HFFc6 (cell line): ENCODE data around the gene NLRP3. TPM values are rescaled to one million over a fixed set of nuclear protein-coding genes. Genes with fewer than 3 reads are reported as not detected.
A peak's percentile ranks its signal among the peaks of the same experiment; 100 is the strongest.

Experiments used
- DNase-seq: peaks from one replicate; pipeline ENCODE4 v3.0.0-alpha.2; 2018
- H3K27ac Mint-ChIP-seq: 2 replicates; pipeline ENCODE4 v1.8.0; 2020; ENCODE audit warnings: mild to moderate bottlenecking, mixed read lengths
- H3K27me3 Mint-ChIP-seq: 2 replicates; pipeline ENCODE4 v1.8.0; 2021; ENCODE audit warnings: mild to moderate bottlenecking, moderate library complexity, mixed read lengths; ENCODE audit not compliant: insufficient read depth
- H3K36me3 Mint-ChIP-seq: 2 replicates; pipeline ENCODE4 v1.8.0; 2021; ENCODE audit warnings: low read depth, mixed read lengths
- H3K4me1 Mint-ChIP-seq: 2 replicates; pipeline ENCODE4 v1.8.0; 2020; ENCODE audit warnings: low read depth, mixed read lengths
- H3K4me3 Mint-ChIP-seq: 2 replicates; pipeline ENCODE4 v1.8.0; 2020; ENCODE audit warnings: mild to moderate bottlenecking, moderate library complexity, mixed read lengths
- H3K9me3 Mint-ChIP-seq: 2 replicates; pipeline ENCODE4 v1.8.0; 2020; ENCODE audit warnings: mild to moderate bottlenecking, mixed read lengths
- CTCF ChIP-seq: fragments of 200-600 bp; sonication (generic); IDR thresholded peaks from 2 replicates; pipeline ENCODE4 v1.5.0; 2021; ENCODE audit warnings: antibody characterized with exemption, mild to moderate bottlenecking
- total RNA-seq, 6 experiments: library from RNA; stranded (reverse); fragmentation: NEBNext Ultra II Directional; extraction: Animal tissue kit (Norgen Biotek cat#: 25700); gene quantifications; 2 replicates in 1 of 6; 3 replicates in 5 of 6; pipeline ENCODE4 v1.2.3, GENCODE V29; 2021

Gene NLRP3
- total RNA-seq, 6 experiments from 2014 or later, result 0.33 to 5.2 (median 4.3) TPM

- no peaks in the 10 kb centered on the region for H3K9me3 Mint-ChIP-seq
- H3K27ac Mint-ChIP-seq, result no peak overlapping the region; the same call in 1 of the 2 replicates
- no peak for TF ChIP-seq CTCF
- no peaks in the 10 kb centered on the region for H3K36me3 Mint-ChIP-seq
- DNase-seq, result no peak
- peak overlapping the region; percentile 51; the same call in 1 of the 2 replicates for H3K4me3 Mint-ChIP-seq
- peaks cover 56% of the 10 kb centered on the region; the same call in 1 of the 2 replicates for H3K4me1 Mint-ChIP-seq
- H3K27me3 Mint-ChIP-seq, result peaks cover 10% of the 10 kb centered on the region
Measured at GRCh38 chr1:247408100-247408499, 7.9 kb upstream of the NLRP3 start.

DNA sequence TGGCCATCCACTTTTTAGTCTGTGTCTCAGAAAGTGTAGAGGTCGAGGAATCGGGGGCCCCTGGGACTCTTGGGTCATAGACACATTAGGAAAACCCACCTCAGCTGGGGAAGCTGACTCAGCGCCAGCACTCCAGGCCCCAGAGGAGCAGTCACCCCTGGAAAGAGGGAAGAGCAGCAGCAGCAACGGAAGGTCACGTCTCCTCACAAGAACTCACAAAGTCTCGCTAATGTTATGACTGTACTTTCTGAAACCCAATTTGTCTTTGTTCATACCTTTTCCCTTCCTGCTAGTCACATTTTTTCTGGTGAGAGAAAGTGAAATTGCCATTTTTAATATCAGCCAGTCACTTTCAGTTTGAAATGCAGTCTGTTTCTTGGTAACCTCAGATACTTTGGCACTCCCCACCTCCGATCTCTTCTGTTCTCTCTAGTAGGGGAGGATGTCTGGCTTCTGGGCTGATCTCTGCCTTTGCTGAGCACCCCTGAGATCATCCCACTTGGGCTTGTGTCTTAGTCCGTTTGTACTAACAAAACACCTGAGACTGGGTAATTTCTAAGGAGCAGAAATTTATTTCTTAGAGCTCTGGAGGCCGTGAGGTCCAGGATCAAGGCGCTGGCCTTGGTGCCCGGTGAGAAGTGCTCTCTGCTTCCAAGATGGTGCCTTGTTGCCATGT, 6.0 kb upstream of the NLRP3 start:
- TF ChIP-seq CTCF, result no peak
- H3K9me3 Mint-ChIP-seq, result no peaks in the 10 kb centered on the region
- H3K36me3 Mint-ChIP-seq, result no peaks in the 10 kb centered on the region
- peaks cover 50% of the 10 kb centered on the region; the same call in 1 of the 2 replicates for H3K4me1 Mint-ChIP-seq
- H3K4me3 Mint-ChIP-seq, result peak overlapping the region; percentile 76; the same call in 1 of the 2 replicates
- peak overlapping the region; percentile 4; the same call in 1 of the 2 replicates for H3K27ac Mint-ChIP-seq
- no peak for DNase-seq
- peaks cover 3% of the 10 kb centered on the region; the same call in 1 of the 2 replicates for H3K27me3 Mint-ChIP-seq

DNA sequence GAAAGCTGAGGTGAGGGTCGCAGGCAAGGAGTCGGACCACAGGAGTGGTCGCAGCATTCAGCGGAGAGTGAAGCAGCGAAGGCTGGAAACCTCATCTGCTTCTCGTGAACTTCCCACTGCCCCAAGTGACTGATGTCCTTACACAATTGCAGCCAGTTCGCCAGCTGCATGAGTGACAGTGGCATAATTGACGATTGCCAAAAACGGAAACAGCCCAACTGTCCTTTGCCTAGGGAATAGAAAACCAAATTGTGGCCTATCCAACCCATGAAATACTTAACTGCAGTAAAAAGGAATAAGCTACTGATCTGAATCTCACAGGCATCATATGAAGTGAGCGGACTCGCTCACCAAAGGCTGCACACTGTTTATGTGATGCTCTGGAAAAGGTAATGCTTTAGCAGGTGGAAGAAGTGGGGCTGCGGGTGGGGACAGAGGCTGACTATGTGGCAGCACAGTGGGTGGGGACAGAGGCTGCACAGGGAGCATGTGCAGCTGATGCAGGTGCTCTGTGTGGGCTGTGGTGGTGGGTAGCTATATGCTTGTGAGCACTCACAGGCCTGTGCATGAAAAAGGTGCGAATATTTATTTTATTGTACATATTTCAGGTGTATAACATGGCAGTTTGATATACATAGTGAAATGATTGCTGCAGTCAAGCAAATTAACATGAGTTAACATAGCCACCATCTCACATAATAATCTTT, 4.2 kb upstream of the NLRP3 start:
- peaks cover 5% of the 10 kb centered on the region for H3K27me3 Mint-ChIP-seq
- H3K4me1 Mint-ChIP-seq, result peaks cover 65% of the 10 kb centered on the region; the same call in 1 of the 2 replicates
- no peak overlapping the region for H3K27ac Mint-ChIP-seq
- no peak for DNase-seq
- H3K9me3 Mint-ChIP-seq, result no peaks in the 10 kb centered on the region
- H3K36me3 Mint-ChIP-seq, result no peaks in the 10 kb centered on the region
- H3K4me3 Mint-ChIP-seq, result no peak overlapping the region
- TF ChIP-seq CTCF, result no peak

DNA sequence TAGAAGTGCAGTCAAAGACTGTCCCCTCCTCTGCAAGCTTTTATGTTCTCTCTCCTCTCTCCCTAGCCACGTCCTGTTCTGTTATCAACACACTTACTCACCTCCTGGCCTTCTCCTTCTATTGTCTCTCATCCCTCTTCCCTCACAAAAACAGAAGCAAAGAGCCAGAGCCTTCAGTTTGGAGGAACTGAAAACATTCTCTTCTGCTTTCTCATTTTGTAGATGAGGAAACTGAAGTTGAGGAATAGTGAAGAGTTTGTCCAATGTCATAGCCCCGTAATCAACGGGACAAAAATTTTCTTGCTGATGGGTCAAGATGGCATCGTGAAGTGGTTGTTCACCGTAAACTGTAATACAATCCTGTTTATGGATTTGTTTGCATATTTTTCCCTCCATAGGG, 1.9 kb downstream of the NLRP3 start:
- no peak for TF ChIP-seq CTCF
- DNase-seq, result no peak
- Mint-ChIP-seq H3K36me3 (peaks cover 9% of the 10 kb centered on the region; the same call in 1 of the 2 replicates), H3K27ac (peak overlapping the region; percentile 73; the same call in 1 of the 2 replicates), H3K4me1 (peaks cover 75% of the 10 kb centered on the region; the same call in 1 of the 2 replicates), H3K27me3 (peaks cover 1% of the 10 kb centered on the region), H3K4me3 (peak overlapping the region; percentile 76; the same call in 1 of the 2 replicates), H3K9me3 (no peaks in the 10 kb centered on the region; the same call in 1 of the 2 replicates)

DNA sequence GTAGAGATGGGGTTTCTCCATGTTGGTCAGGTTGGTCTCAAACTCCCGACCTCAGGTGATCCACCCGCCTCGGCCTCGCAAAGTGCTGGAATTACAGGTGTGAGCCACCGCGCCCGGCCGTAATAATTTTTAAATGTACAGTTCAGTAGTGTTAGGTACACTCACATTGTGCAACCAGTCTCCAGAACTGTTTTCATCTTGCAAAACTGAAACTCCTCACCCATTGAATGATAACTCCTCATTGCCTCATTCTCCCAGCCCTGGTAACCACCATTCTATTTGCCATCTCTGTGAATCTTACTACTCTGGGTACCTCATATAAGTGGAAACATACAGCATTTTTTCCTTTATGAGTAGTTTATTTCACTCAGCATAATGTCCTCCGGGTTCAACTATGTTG, 3.4 kb downstream of the NLRP3 start:
- Mint-ChIP-seq H3K4me1 (peaks cover 83% of the 10 kb centered on the region; the same call in 1 of the 2 replicates), H3K36me3 (peaks cover 20% of the 10 kb centered on the region; the same call in 1 of the 2 replicates), H3K27ac (peak overlapping the region; percentile 29; the same call in 1 of the 2 replicates), H3K27me3 (peaks cover 1% of the 10 kb centered on the region), H3K9me3 (no peaks in the 10 kb centered on the region; the same call in 1 of the 2 replicates), H3K4me3 (peak overlapping the region; percentile 80; the same call in 1 of the 2 replicates)
- no peak for DNase-seq
- TF ChIP-seq CTCF, result no peak
